Jurkat, Clone E6-1 (cell line): ENCODE data around the gene RTN4RL1.

Experiments used
- DNase-seq: peaks from one replicate; pipeline ENCODE4 v3.0.0-alpha.2; 2011; ENCODE audit warnings: low read depth, low spot score
- H3K4me3 ChIP-seq: 2 replicates; pipeline ENCODE4 v1.5.1; 2011; ENCODE audit warnings: mild to moderate bottlenecking, low read length, control low read depth, moderate library complexity

Gene RTN4RL1

DNA sequence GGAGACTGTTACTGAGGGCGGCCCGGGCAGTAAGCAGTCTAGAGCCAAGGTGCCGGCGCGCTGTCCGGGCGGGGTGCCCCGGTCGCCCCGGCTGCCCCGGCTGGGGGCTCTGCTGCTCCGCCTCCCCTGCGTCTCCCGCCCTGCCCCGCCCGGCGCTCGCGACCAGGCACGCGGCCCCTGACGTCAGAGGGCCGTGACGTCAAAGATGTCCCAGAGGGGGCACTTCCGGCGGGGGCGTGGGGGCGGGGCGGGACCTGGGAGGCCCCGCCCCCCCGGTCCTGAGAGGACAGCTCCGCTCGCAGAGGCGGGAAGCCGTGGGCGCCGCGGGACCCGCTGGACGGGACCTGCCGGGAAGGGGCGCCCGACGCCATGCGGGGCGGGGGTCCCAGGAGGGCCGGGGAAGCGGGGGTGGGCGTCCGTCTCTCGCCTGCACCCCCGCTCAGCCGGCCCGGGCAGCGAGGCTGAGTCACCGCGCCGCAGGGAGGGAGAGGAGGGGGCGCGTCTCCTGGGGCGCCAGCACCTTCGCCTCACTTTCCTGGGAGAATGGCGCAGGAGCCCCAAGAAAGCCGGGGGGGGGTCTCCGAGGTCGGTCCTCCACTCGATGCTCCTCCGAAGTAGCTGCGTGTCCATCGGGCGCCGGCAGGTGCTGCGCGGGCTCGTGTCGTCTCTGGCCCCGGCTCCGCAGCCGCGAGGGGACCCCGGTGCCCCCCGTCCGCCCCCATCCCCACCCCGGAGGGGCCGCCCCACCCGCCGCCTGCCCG, 25.3 kb upstream of the RTN4RL1 start:
- H3K4me3 ChIP-seq, result peak overlapping the region; percentile 39
- DNase-seq, result peak; percentile 57

DNA sequence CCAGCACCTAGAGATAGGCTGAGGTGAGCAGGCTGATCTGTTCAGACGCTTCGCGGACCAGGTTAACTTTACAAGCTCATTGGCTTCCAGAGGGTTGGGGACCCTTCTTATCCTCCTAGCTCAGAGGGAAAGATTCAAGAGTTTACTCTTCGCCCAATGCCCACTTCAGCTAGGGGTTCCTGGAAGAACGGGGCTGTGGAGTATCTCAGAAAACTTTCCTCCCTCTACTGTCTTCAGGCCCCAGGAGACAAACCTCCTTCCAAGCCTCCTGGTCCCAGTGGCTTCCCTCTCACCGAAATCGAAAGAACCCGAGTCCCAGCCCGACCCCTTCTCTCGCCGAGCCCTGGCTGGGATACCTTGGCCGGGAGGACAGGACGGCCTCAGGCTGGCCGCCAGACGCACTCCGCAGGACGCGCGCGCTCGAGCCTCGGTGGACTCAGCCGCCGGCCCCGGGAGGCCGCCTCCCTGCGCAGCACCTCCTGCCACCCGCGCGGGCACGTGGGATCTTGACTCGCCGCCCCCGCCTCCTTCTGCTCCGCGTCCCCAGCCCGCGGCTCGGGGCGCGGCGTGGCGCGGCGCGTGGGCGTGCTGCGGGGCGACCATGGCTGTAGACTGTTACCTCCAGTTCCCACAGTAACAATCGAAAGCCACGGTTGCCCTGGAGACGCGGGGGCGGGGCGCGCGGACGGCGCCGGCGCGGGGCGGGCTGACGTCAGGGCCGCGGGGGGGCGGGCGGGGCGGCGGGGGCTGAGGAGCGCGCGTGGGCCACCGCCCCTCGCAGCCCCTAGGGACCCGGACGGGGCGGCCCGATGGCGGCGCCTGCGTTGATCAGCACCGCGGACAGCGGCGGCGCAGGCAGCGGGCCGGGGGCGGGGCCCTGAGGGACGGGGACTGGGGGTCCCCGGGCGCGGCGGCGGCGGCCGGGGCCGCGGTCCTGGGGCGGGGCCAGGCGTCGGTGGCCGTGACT, 24.5 kb upstream of the RTN4RL1 start:
- peak; percentile 61 for DNase-seq
- peak overlapping the region; percentile 67 for H3K4me3 ChIP-seq

DNA sequence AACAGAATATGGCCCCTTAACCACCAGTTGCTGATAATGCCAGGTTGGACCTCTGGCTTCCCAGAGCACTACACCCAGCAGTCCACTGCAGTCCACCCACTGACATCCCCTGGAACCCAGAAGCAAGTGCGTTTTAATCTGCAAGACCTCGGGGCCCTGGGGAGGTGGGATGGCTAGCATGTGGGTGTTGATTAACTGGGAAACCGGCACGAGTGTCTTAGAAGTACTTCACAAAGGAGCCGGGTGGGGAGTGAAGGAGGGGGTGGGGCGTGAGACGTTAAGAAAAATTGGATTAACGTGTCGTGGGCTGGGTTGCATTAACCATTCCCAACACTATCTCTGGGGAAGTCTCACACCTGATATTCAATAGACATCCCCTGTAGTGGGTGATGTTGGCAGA, 23.7 kb upstream of the RTN4RL1 start:
- peak overlapping the region; percentile 67 for H3K4me3 ChIP-seq
- DNase-seq, result no peak

DNA sequence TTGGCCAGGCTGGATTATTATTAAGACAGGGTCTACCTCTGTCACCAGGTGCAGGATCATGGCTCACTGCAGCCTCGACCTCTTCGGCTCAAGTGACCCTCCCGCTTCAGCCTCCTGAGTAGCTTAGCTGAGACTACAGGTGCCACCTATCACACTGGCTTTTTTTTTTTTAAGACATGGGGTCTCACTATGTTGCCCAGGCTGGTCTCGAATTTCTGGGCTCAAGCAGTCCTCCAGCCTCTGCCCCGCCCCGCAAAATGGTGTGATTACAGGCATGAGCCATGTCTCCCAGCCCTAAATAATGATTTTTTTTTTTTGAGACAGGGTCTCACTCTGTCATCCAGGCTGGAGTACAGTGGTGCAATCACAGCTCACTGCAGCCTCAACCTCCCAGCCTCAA, 22.5 kb upstream of the RTN4RL1 start:
- no peak for DNase-seq
- no peak overlapping the region for H3K4me3 ChIP-seq

DNA sequence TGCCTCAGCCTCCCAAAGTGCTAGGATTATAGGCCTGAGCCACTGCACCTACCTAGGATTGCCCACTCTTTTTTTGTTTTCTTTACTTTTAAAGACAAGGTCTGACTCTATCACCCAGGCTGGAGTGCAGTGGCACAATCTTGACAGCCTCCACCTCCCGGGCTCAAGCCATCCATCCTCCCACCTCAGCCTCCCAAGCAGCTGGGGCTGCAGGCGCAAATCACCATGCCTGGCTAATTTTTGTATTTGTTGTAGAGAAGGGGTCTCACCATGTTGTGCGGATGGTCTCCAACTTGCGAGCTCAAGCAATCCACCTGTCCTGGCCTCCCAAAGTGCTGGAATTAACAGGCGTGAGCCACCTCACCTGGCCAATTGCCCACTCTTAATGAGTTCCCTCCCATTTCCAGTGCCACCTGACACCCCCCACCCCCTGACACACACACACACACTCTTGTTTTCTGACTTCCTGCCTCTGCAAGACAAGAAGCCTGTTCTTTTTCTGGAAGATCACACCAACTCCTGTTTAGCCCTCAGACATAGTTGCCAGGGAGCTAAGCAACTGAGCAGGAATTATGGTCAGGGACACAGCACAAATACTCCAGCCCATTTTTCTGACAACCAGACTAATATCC, 19.2 kb upstream of the RTN4RL1 start:
- no peak overlapping the region for H3K4me3 ChIP-seq
- no peak for DNase-seq

DNA sequence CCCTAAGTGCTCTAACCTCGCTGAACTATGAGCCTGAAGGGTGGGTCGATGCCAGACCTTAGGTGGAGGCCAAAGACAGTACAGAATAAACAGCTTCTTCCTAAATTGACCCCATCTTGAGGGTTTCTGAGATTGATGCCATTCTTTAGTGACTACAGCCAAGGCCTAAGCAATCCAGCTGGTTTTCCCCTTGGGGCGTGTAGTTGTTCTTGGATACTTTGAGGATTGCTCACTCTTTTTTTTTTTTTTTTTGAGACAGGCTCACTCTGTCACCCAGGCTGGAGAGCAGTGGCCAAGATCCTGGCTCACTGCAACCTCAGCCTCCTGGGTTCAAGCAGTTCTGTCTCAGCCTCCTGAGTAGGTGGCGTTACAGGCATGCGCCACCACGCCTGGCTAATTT, 18.7 kb upstream of the RTN4RL1 start:
- no peak for DNase-seq
- H3K4me3 ChIP-seq, result no peak overlapping the region

DNA sequence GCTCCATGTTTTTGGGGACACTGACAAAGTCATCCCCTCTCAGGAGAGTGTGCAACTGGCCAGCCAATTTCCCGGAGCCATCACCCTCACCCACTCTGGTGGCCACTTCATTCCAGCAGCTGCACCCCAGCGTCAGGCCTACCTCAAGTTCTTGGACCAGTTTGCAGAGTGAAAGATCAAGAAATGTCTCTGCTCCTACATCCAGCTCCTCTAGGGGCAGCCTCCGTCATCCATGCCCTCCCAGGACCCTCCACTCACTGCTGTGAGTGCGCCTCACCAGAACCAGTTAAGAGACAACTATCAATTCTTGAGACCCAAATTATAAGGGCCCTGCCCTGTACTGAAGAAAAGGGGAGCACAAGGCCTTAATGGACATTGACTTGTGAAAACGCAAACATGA, 17.8 kb upstream of the RTN4RL1 start:
- no peak for DNase-seq

DNA sequence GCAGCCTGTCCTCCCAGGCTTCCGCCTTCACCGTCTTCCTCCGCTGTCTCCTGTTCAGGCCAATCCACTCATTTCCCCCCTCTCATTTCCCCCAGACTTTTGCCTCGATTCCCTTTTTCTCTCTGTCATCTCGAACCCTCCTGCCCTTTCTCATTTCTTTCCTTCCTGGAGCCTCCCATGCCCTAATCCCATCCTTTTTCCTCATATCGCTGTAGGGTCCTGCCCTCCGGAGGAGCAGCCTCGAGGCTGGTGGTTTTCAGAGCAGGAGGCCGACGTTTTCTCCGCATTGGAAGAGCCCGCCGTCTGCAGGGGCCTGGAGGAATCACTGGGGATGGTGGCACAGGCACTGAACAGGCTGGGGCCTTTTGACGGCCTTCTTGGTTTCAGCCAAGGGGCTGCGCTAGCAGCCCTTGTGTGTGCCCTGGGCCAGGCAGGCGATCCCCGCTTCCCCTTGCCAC, 17.3 kb upstream of the RTN4RL1 start:
- peak overlapping the region; percentile 98 for H3K4me3 ChIP-seq
- no peak for DNase-seq

More for the DNA sequence above, 17.8 kb upstream of the RTN4RL1 start:
- H3K4me3 ChIP-seq, result peak overlapping the region; percentile 98

DNA sequence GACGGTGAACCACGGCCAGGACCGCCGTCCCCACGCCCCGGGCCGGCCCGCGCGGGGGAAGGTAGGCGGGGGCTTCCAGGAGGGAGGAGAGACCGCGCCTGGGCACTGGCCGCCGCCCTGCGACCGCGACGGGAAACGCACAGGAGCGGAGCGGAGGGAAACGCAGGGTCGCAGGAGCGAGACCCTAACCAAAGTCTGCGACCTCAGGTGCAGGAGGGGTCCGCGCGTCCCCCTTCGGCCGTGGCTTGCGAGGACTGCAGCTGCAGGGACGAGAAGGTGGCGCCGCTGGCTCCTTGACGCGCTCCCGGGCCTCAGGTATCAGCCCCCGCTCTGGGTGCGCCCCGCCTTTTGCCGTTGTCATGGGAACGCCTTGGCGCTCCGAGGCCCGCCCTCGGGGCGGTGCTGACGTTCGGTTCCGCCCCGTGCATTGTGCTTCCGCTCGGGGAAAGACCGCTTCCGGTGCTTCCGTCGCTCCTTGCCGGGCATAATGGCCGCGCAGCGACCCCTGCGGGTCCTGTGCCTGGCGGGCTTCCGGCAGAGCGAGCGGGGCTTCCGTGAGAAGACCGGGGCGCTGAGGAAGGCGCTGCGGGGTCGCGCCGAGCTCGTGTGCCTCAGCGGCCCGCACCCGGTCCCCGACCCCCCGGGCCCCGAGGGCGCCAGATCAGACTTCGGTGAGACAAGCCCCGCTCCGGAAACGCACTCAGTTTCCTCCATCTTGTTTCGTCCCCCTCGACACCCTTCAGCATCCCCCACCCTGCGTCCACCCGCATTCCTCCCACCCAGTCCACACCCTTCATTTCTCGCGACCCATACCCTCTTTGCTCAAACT, 16.6 kb upstream of the RTN4RL1 start, which contains the start of gene OVCA2:
Gene OVCA2, plus strand, starts transcription at position 462 of the 829 bp plus-strand sequence. Its CDS starts 26 bp downstream, at position 488.
- H3K4me3 ChIP-seq, result peak within 1 kb of the TSS; percentile 98
- peak; percentile 93 for DNase-seq

DNA sequence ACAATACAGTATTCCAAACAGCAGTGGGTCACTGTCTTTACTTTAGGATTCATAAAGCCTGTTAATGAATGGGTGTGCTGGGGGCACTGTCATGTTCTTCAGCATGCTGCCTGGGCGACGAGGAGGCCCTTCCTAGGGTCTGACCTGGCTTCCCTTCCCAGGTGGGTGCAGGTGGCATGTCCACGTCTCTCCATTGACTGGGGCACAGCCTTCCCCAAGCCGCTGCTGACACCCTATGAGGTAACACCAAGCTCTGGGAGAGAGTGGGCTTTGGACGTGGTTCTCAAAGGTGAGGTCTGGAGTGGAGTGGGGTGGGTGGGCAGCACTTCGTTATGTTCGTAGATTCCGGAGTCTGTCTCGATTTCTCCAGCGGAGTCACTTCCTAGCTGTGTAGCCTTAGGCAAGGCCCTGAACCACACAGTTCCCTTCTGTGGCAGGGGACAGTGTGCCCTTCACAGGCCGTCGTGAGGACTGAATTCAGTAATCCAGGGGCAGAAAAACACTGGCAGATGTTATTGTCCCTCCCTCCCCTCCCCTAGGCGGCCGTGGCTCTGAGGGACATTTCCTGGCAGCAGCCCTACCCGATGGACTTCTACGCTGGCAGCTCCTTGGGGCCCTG, 15.9 kb upstream of the RTN4RL1 start:
- H3K4me3 ChIP-seq, result peak overlapping the region; percentile 98
- DNase-seq, result no peak

DNA sequence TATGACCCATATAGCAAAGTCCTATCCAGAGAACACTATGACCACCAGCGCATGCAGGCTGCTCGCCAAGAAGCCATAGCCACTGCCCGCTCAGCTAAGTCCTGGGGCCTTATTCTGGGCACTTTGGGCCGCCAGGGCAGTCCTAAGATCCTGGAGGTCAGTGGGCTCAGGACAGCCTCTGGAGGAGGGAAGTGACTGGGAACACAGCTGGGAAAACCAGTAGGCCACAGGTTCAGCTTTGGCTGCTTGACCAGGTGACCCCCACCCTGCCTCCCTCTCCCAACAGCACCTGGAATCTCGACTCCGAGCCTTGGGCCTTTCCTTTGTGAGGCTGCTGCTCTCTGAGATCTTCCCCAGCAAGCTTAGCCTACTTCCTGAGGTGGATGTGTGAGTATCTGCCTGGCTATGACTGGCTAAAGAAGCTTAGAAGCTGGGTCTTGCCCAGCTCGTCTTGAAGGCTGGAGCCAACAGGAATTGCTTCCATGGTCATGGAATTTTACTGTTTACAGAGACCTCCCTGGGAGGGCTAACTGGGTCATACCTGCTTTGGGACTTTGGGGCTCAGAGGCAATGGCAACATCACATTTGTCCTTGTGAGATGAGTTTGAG, 15.2 kb upstream of the RTN4RL1 start:
- DNase-seq, result no peak
- no peak overlapping the region for H3K4me3 ChIP-seq

DNA sequence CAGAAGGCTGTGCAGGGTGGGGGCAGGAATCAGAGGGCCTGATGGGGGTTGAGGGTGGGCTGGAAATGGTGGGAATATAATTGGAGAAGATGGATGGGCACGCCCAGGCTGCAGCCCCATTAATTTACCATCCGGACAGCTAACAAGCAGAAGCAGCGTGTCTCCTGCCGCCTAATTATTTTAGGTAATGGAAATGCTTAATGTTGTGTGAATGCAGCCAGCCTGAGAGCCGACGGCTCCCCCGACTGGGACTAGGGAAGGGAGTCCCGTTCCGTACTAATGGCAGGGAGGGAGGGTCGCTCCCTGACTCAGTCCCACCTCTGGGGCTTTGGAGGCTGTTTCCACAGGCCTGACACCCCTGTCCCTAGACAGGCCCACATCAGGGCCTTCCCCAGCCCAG, 12.0 kb upstream of the RTN4RL1 start:
- H3K4me3 ChIP-seq, result no peak overlapping the region
- DNase-seq, result no peak

DNA sequence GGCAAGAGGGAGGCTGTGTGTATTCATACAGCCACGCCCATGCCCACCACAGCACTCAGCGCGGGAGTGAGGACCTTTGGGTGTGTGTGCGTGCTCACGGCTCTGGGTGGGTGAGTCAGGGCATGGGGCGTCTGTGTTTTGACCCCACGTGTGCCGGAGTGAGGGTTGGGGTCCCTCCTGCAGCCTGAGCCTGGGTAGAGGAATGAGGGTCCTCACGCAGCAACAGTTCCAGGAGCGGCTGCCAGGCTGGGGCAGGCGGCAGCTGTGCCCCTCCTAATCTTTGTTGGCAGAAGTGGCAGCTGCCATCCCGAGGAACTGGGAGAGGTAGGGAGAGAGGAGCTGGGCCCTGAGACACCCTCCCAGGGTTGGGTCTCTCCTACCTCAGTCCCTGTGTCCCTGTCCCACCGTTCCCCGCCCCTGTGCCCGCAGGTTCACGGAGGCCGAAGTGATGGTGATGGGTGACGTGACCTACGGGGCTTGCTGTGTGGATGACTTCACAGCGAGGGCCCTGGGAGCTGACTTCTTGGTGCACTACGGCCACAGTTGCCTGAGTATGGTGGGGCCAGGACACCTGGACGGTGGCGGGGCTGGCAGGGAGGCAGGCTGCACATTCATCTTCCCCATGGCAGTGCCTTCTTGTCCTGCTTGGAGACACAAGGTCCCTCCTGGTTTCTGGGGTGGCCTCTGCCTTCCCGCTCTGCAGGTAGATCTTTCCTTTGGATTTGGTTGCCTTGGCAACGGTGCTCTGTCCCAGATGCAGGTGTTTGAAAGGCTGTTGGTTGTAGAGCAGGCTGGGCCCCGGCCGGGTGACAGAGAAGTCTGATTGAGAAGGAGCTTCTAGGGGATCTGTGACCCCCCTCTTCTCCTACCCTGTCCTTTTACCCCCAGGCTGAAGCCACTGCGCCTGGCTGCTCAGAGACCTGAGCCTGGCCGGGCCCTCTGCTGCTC, 10.7 kb upstream of the RTN4RL1 start:
- no peak overlapping the region for H3K4me3 ChIP-seq
- no peak for DNase-seq

DNA sequence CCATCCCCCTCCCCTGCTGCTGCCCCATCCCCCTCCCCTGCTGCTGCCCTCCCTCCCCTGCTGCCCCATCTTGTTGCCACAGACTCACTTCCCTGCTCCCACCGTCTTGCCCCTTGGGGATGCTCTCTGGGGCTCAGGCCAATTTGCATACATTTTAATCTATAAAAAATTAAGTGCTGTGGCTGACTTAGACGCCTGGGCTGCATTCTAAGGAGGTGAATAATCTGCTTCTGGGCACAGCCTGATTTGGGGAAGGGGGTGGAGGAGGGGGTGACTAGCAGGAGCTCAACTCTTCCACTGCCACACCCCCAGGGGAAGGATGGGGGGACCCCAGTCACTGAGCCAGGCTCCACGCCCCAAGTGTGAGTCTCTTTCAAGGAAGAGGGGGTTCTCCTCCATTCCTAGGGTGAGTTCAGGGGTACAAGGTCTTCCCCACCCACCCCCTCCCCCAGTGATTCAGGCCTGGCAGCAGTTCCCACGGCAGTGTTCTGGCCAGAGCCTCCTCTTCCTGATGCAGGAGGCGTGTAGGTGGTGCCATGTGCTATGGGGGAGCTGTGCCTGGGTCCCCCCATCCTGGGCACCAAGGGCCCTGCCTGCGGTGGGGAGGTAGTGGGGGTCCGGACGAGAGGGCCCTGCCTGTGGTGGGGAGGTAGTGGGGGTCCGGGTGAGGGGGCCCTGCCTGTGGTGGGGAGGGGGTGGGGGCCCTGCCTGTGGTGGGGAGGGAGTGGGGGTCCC, 9.8 kb upstream of the RTN4RL1 start:
- no peak for DNase-seq
- H3K4me3 ChIP-seq, result no peak overlapping the region

DNA sequence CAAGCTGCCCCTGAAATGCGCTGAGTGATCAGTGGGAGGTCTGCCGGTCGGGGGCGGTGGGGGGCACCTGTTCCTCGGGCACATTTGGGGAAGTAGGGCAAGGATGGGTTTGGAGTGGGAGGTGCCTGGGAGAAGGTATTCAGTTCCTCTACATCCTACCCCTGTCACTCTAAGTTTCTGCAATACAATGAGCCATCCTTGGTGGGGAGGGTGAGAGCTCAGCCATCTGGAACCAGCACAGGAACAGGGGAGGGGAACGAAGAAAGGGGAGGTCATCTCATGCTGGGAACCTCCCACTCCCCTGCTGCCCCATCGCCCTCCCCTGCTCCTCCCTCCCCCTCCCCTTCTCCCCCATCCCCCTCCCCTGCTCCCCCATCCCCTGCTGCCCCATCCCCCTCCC, 9.0 kb upstream of the RTN4RL1 start:
- DNase-seq, result no peak
- H3K4me3 ChIP-seq, result no peak overlapping the region

DNA sequence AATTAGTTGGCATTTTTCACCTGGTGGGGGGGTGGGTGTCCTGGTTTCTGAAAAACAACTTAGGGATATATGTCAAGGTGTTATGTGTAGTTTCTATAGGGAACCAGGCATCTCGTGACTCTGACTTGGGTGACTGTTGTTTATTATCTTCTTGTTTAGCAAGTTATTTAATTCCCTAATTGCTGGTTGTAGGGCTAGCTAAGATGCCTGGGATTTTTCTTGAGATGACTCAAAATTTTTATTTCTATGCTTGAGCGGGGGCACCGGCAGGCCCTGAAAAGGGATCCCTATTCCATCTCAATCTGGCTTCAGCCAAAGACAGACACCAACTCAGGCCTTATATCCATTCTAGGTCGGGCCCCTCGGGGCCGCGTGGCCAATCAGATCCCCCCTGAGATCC, 8.0 kb upstream of the RTN4RL1 start:
- DNase-seq, result no peak
- H3K4me3 ChIP-seq, result no peak overlapping the region
